ENCODE results near the gene CACNA2D3.

CACNA2D3 gene

DNA sequence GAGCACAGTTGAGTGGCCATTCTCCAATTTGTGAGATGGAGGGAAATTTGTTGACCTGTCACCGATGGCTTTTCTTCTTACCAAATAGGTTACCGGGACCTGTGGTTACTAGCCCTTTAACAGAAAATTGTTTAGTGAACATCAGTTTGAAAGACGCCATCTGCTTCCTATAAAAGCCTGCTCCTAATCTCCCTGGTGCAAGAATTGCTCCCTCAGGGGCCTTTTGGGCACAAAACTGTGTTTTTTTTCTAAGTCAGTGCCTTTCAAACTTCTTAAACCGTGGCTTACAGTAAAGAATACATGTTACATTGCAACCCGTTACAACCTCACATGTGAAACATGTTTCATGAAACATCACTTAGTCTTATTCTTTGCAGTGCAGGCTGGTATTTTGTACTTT is 15.0 kb downstream of the CACNA2D3 start:
- Mint-ChIP-seq H3K4me3 (no peak overlapping the region), H3K9me3 (no peaks in the 10 kb centered on the region)

DNA sequence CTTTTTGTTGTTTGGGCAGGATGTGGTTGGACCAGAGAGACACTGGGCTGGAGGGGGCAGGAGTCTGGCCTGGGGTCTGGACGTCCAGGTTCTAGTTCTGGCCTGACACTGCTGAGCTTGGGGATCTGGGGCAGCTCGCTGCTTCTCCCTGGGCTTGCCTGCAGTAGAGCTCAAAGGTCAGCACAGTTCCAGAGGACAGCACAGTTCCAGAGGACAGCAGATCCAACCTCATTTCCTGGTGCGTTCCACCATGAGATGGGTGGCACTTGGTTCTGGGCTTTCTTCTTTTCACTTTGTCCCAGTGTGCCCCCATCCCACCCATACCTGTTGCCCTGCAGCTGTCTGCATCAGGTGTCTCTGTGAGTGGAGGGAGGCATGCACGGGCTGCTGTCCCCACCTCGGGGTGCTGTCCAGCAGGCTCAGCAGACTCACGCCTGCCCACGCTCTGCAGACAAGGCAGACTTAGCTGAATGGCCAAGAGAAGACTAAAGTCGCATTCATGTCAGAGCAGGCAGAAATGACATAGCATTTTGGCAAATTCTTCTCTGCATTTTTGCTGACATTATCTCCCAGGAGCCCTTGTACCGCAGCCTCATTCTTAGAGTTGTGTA is 16.7 kb downstream of the CACNA2D3 start:
- intact Hi-C loops (cut with micrococcal nuclease) = no loop called here
- H3K4me3 Mint-ChIP-seq = no peak overlapping the region
- no peaks in the 10 kb centered on the region for H3K9me3 Mint-ChIP-seq
- no peaks in the 10 kb centered on the region for H3K36me3 Mint-ChIP-seq (ENCODE audit: low read depth)
- no peaks in the 10 kb centered on the region for H3K4me1 Mint-ChIP-seq (ENCODE audit: low read depth)
- H3K27ac Mint-ChIP-seq = no peak overlapping the region
- peaks cover 5% of the 10 kb centered on the region for H3K27me3 Mint-ChIP-seq

More for the DNA sequence above, 15.0 kb downstream of the CACNA2D3 start:
- Mint-ChIP-seq H3K4me1 (ENCODE audit: low read depth) (no peaks in the 10 kb centered on the region), H3K27ac (no peak overlapping the region), H3K27me3 (peaks cover 5% of the 10 kb centered on the region), H3K36me3 (ENCODE audit: low read depth) (no peaks in the 10 kb centered on the region)
- intact Hi-C loops (cut with micrococcal nuclease) = no loop called here

- intact Hi-C loops (cut with micrococcal nuclease) = no loop called here
- H3K27ac Mint-ChIP-seq = no peak overlapping the region
- H3K4me1 Mint-ChIP-seq (ENCODE audit: low read depth) = no peaks in the 10 kb centered on the region
- H3K4me3 Mint-ChIP-seq = no peak overlapping the region
- no peaks in the 10 kb centered on the region for H3K36me3 Mint-ChIP-seq (ENCODE audit: low read depth)
- peaks cover 5% of the 10 kb centered on the region for H3K27me3 Mint-ChIP-seq
- H3K9me3 Mint-ChIP-seq = no peaks in the 10 kb centered on the region
Observed at GRCh38 chr3:54139630-54140029, 17.3 kb downstream of the CACNA2D3 start.

DNA sequence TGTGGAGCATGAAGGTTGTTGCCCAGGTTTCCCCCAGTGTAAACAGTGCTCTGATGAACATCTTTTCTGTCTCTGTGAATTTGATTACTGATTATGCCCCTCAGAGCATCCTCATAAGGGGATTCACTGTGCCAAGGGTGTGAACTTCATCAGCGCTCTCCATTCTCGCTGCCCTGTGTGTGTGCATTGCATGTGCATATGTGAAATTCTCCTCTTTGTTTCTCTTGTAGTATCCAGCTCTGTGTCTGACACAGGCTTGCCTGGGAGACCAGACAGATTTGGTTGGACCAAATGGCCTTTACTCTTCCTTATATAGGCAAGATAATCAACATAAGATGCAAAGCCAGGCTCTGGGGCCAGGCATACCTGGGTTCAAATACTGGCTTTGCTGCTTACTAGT is 21.9 kb downstream of the CACNA2D3 start:
- H3K27me3 Mint-ChIP-seq = peaks cover 12% of the 10 kb centered on the region
- H3K27ac Mint-ChIP-seq = no peak overlapping the region
- intact Hi-C loops (cut with micrococcal nuclease) = no loop called here
- H3K4me1 Mint-ChIP-seq (ENCODE audit: low read depth) = no peaks in the 10 kb centered on the region
- no peaks in the 10 kb centered on the region for H3K36me3 Mint-ChIP-seq (ENCODE audit: low read depth)
- H3K9me3 Mint-ChIP-seq = no peaks in the 10 kb centered on the region
- no peak overlapping the region for H3K4me3 Mint-ChIP-seq

- H3K4me1 Mint-ChIP-seq (ENCODE audit: low read depth) = no peaks in the 10 kb centered on the region
- H3K27me3 Mint-ChIP-seq = peaks cover 11% of the 10 kb centered on the region
- H3K27ac Mint-ChIP-seq = no peak overlapping the region
- no peak overlapping the region for H3K4me3 Mint-ChIP-seq
- intact Hi-C loops (cut with micrococcal nuclease) = no loop called here
- no peaks in the 10 kb centered on the region for H3K36me3 Mint-ChIP-seq (ENCODE audit: low read depth)
- no peaks in the 10 kb centered on the region for H3K9me3 Mint-ChIP-seq
Observed at GRCh38 chr3:54146506-54147239, 24.3 kb downstream of the CACNA2D3 start.

GRCh38 chr3:54150864-54151467 is 28.6 kb downstream of the CACNA2D3 start:
- Mint-ChIP-seq H3K4me1 (ENCODE audit: low read depth) (no peaks in the 10 kb centered on the region), H3K4me3 (no peak overlapping the region), H3K36me3 (ENCODE audit: low read depth) (no peaks in the 10 kb centered on the region), H3K9me3 (no peaks in the 10 kb centered on the region), H3K27me3 (peaks cover 7% of the 10 kb centered on the region), H3K27ac (no peak overlapping the region)
- intact Hi-C loops (cut with micrococcal nuclease) = no loop called here

GRCh38 chr3:54153477-54153876 is 31.1 kb downstream of the CACNA2D3 start:
- Mint-ChIP-seq H3K9me3 (no peaks in the 10 kb centered on the region), H3K36me3 (ENCODE audit: low read depth) (no peaks in the 10 kb centered on the region), H3K4me3 (no peak overlapping the region), H3K27ac (no peak overlapping the region), H3K27me3 (peaks cover 2% of the 10 kb centered on the region), H3K4me1 (ENCODE audit: low read depth) (no peaks in the 10 kb centered on the region)
- intact Hi-C loops (cut with micrococcal nuclease) = no loop called here

DNA sequence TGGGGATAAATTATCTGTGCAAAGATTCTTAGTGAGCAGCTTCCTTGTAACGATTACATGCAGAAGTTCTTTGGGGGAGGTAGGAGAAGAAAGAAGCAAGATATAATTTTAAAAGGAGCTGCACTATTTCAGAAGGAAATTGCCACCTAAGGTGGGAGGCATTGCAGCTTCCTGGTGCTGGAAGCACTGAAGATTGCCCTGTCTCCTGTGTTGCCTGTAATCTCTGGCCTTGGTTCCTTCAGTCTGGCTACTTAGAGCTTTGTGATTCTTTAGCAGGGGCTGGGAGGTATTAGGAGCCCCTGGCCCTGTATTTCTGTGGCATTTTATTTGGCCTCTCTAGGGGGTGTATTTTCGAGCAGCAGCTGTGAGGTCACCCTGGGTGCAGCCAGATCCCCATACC is 35.5 kb downstream of the CACNA2D3 start:
- intact Hi-C loops (cut with micrococcal nuclease) = no loop called here
- no peaks in the 10 kb centered on the region for H3K36me3 Mint-ChIP-seq (ENCODE audit: low read depth)
- no peak overlapping the region for H3K4me3 Mint-ChIP-seq
- no peak overlapping the region for H3K27ac Mint-ChIP-seq
- H3K9me3 Mint-ChIP-seq = no peaks in the 10 kb centered on the region
- no peaks in the 10 kb centered on the region for H3K4me1 Mint-ChIP-seq (ENCODE audit: low read depth)
- peaks cover 2% of the 10 kb centered on the region for H3K27me3 Mint-ChIP-seq

DNA sequence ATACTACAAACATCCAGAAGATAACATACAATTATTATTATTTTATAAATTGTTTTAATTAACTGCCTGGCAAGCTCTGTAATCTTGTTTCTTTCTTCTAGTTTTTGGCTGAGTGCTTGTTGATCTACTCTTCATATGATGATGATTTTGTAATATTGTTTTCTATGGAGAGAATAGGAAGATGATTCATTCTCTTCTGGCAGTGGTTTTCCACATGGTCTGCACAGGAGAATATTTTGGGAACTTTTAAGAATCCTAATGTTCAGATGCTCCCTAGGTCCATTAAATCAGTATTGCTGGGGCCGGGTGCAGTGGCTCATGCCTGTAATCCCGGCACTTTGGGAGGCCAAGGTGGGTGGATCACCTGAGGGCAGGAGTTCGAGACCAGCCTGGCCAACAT is 37.6 kb downstream of the CACNA2D3 start:
- intact Hi-C loops (cut with micrococcal nuclease) = no loop called here

DNA sequence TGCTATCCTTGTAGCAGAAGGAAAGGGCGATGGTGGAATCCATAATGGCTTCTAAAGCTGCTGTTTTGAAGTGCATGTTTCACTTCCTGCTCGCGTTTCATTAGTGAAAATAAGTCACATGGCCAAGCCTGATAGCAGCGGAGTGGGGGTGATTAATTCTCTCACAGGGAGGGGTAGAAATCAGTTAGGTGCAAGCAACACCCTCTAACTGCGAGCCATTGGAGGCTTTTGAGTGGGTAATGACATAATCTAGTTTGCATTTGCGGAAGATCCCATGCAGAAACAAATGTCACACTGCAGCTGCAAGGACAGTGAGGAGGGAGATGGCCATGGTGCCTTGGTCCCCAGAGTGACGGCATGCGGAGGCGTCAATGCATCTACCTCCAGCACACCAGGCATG is 41.1 kb downstream of the CACNA2D3 start:
- Mint-ChIP-seq H3K27ac (no peak overlapping the region), H3K4me1 (ENCODE audit: low read depth) (no peaks in the 10 kb centered on the region), H3K4me3 (no peak overlapping the region), H3K27me3 (no peaks in the 10 kb centered on the region), H3K9me3 (no peaks in the 10 kb centered on the region), H3K36me3 (ENCODE audit: low read depth) (no peaks in the 10 kb centered on the region)
- intact Hi-C loops (cut with micrococcal nuclease) = no loop called here

More for the DNA sequence above, 37.6 kb downstream of the CACNA2D3 start:
- peaks cover 2% of the 10 kb centered on the region for H3K27me3 Mint-ChIP-seq
- no peaks in the 10 kb centered on the region for H3K36me3 Mint-ChIP-seq (ENCODE audit: low read depth)
- H3K27ac Mint-ChIP-seq = no peak overlapping the region
- no peaks in the 10 kb centered on the region for H3K4me1 Mint-ChIP-seq (ENCODE audit: low read depth)
- no peak overlapping the region for H3K4me3 Mint-ChIP-seq
- H3K9me3 Mint-ChIP-seq = no peaks in the 10 kb centered on the region

- no peak overlapping the region for H3K27ac Mint-ChIP-seq
- H3K27me3 Mint-ChIP-seq = no peaks in the 10 kb centered on the region
- no peaks in the 10 kb centered on the region for H3K4me1 Mint-ChIP-seq (ENCODE audit: low read depth)
- no peak overlapping the region for H3K4me3 Mint-ChIP-seq
- intact Hi-C loops (cut with micrococcal nuclease) = no loop called here
- H3K9me3 Mint-ChIP-seq = no peaks in the 10 kb centered on the region
- H3K36me3 Mint-ChIP-seq (ENCODE audit: low read depth) = no peaks in the 10 kb centered on the region
Observed at GRCh38 chr3:54164192-54164975, 42.0 kb downstream of the CACNA2D3 start.

GRCh38 chr3:54165865-54166264 is 43.5 kb downstream of the CACNA2D3 start:
- Mint-ChIP-seq H3K9me3 (no peaks in the 10 kb centered on the region), H3K4me1 (ENCODE audit: low read depth) (no peaks in the 10 kb centered on the region), H3K4me3 (no peak overlapping the region), H3K27ac (no peak overlapping the region), H3K27me3 (no peaks in the 10 kb centered on the region), H3K36me3 (ENCODE audit: low read depth) (no peaks in the 10 kb centered on the region)
- intact Hi-C loops (cut with micrococcal nuclease) = no loop called here

DNA sequence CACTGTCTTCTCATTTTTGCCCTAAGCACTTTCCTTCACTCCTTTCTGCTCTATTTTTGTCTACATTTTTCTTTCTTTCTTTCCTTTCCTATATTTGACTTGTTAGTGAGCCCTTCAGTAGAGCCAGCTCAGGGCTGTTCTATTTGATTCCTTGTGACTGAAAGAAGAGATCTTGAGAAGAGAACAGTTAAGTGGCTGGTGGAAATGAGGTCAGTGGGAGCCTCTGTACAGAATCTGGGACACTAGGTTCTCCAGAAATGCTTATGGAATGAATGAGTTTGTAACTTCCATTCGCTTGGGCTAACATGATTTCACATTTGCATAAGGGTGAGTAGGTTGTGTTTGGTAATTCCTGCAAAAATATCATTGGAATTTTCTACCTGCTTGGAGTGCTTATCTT is 45.6 kb downstream of the CACNA2D3 start:
- H3K9me3 Mint-ChIP-seq = no peaks in the 10 kb centered on the region
- H3K27ac Mint-ChIP-seq = no peak overlapping the region
- no peaks in the 10 kb centered on the region for H3K27me3 Mint-ChIP-seq
- H3K4me1 Mint-ChIP-seq (ENCODE audit: low read depth) = no peaks in the 10 kb centered on the region
- no peaks in the 10 kb centered on the region for H3K36me3 Mint-ChIP-seq (ENCODE audit: low read depth)
- intact Hi-C loops (cut with micrococcal nuclease) = no loop called here
- no peak overlapping the region for H3K4me3 Mint-ChIP-seq

- no peak overlapping the region for H3K27ac Mint-ChIP-seq
- no peaks in the 10 kb centered on the region for H3K27me3 Mint-ChIP-seq
- H3K4me3 Mint-ChIP-seq = no peak overlapping the region
- no peaks in the 10 kb centered on the region for H3K36me3 Mint-ChIP-seq (ENCODE audit: low read depth)
- H3K4me1 Mint-ChIP-seq (ENCODE audit: low read depth) = no peaks in the 10 kb centered on the region
- H3K9me3 Mint-ChIP-seq = no peaks in the 10 kb centered on the region
- intact Hi-C loops (cut with micrococcal nuclease) = no loop called here
Observed at GRCh38 chr3:54168451-54168850, 46.1 kb downstream of the CACNA2D3 start.

Data from dendritic cell treated with granulocyte-macrophage colony-stimulating factor and Interleukin-4, amounts not matched to agents 40 ng/mL and 50 ng/mL, for 4 days (primary cell).